Activated gamma-delta T cell treated with anti-CD3 and anti-CD28 coated beads, Interleukin-2, amount 50 U/mL, for 16 hours (primary cell): ENCODE data around the gene MICAL1.
"Not testable (repeated sequence)": the region's sequence is repeated elsewhere in the genome, so short reads cannot be mapped to it uniquely, and the experiment has no call there.

Experiments
- DNase-seq: peaks from one replicate; pipeline ENCODE4 v3.0.0-alpha.2; 2020; ENCODE audit warnings: low read depth

The MICAL1 gene

DNA sequence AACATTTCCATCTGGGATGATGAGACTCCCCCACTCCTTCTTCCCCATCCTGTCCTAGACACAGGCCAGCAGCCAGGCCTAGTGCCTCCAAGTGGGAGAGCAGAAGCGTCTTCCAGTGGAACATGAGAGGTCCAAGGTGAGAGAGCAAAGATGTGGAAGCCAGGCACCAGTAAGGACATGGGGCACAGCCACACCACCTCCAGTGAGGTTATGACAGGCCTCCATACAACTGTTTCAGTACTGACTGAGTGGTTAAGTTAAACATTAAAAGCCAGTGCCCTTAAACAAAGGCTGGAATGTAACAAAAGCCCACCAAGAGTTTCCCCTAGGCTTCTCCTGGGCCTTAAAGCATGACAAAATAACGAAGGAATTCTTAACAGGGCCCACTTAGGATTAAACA is 22.2 kb upstream of the MICAL1 start:
- no peak for DNase-seq

DNA sequence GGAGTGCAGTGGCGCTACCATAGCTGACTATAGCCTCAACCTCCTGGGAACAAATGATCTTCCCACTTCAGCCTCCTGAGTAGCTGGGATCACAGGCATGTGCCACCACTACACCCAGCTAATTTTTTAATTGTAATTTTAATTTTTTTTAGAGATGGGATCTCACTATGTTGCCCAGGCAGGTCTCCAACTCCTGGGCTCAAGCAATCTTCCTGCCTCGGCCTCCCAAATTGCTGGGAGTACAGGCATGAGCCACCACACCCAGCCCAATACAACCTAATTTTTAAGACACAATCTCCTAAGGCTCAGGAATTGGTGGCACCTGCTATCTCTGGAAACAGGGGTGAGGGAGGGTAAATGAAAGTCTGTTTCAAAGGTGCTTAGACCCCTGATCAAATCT is 21.6 kb upstream of the MICAL1 start:
- no peak for DNase-seq

GRCh38 chr6:109475625-109476024 is 20.1 kb upstream of the MICAL1 start:
- no peak for DNase-seq

DNA sequence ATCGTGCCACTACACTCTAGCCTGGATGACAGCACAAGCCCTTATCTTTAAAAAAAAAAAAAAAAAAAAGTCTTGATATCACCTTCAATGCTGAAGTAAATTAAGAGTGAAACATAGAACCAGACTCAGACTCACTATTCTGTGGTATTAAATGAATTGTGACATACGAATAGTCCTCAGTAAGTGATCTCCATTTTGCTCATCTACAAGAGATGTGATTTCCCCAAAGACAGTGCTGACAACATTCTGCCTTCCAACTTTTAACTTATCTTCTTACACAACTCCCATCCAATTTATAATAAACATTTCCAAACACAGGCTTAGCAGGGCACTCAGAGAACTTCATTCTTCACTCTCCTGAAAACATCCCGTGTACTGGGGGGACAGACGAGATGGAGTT is 19.4 kb upstream of the MICAL1 start:
- DNase-seq = no peak

- DNase-seq = no peak
These were observed 17.5 kb upstream of the MICAL1 start for GRCh38 chr6:109473120-109473519.

DNA sequence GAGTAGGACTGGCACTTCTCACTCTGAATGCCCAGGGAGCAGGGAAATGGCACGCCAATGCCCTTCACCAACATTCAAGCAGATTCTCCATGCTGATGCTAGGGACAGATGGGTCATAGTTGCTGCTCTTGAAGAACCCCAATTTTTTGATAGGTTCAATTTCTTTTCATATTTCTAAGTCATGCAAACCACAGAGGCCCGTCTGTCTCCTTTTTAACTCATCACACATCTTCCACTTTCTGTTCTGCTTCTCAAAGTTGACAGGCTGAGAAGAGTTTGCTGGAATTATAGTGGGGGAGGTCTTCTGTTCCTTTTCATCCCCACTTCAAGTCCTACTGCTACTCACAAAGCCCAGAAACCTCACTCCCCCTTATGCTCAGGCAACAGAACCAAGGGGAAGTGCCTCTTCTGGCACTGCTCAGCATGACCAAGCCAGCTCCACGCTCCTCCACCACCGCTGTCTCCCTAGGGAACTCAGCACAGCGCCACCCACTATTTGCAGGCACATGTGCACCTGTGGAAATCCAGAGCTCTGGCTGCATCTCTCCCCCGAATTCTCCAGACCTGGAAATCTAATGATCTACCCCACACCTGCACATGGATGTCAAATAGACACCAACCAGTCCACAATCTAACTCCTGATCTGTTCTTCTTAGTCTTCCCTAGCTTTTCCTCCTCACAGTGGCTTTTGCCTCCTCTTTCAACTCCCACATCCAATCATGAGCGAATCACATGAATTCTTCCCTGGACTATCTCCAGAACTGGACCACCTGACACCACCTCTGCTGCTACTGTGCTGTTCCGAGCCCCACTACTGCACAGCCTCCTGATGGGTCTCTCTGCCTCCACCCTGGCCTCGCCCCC is 16.8 kb upstream of the MICAL1 start:
- DNase-seq = no peak

DNA sequence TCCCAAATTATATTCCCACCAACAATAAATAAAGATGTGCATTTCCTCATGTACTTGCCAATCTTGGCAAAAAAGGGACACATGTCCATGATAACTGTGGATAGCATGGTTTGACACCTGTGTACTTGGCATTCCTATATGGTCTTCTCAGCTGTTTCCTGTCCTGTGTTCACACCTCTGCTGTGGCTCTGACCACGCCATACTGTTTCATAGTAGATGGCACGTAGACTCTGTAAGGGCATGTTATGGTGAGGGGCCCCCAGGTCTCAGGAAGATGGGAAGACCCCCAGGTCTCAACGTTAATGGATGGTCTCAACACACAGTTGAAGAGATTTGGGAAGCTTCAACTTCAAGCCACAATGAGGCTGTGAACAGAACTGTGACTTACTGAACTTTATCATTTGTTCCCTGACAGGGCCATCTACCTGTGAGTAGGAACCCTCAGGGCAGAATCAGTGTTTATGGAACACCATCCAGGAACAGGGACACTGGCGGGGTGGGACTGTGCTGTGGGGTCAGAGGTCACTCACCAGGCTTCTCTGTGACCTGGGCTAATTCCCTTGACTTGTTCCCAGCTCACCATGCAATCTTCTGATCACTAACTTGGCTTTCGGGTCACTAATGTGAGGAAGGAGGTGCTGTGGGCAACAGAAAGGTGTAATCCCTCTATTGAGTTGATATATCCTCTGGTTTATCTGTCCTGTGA is 15.7 kb upstream of the MICAL1 start:
- DNase-seq = no peak

DNA sequence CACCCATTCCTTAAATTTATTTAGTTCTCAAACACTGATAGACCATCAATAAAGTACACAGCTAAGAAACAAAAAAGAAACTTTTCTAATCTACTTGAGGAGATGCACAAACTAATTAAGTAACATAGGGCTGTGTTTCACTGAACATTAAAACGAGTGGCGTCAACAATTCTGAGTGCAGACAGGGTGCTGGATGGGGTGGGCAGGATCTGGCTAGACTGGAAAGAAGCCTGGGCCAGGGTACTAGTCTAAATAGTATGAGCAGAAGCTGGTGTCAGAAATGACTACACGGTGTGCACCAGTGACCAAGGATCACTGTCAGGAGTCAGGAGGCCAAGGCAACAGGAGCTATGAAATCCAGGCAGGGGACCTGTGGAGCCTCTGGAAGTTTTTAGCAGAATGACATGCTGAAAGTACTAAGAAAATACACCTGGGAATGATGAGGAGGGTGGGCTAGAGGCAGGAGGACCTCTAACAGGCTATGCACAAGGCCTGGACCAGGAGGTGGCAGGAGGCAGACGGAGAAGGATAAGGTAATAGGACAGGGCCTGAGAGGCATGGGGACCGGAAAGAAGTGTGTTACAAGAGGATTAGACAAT is 14.1 kb upstream of the MICAL1 start:
- DNase-seq = no peak

GRCh38 chr6:109467696-109468095 is 12.1 kb upstream of the MICAL1 start:
- DNase-seq = no peak

GRCh38 chr6:109466212-109466923 is 10.8 kb upstream of the MICAL1 start:
- DNase-seq = no peak

DNA sequence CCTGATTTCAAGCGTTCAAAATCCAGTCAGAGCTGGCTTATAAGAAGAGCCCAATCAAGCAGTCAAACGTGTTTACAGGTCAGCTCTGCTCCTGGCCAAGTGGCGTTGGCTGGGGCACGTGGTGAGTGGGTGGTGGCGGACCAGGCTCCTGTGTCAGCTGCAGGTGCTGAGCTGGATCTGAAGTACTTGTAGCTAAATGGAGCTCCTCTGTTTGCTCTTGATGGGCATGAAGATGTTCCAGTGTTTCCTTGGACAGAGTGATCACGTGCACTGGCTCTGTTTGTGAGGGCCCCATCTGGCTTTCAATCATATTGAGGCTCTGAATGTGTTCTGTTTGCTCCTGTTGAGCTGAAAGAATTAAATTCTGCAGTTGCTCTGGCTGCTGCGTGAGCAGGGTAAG is 10.2 kb upstream of the MICAL1 start:
- DNase-seq = no peak

DNA sequence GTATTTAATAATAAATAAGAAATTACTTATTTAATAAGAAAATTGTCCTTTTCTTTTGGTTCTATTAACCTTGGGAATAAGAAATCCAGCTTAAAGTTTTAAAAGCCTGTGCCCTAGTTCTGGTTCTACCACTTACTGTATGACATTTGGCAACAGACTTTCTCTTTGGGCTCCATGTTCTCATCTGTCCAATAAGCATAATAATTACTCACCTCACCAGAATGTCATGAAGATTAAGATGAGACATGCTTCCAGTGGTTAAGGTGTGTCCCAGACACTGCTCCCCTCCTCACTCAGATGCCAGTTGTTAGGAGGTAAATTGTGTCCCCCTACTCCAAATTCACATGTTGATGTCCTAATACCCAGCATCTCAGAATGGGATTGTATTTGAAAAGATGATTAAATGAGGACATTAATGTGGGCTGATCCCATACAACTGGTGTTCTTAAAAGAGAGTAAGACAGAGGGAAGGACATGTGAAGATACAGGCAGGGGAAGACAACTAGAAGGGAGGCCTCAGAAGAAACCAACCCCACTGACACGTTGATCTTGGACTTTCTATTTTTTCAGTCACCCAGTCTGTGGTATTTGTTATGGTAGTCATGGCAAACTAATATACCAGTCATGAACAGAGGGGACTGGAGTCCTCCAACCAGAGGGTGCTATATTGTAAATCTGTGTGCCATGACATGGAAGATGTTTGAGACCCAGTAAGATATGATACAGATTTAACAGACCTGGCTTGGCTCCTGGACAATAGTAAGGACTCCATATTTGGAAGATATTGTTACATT is 6.4 kb upstream of the MICAL1 start:
- no peak for DNase-seq

DNA sequence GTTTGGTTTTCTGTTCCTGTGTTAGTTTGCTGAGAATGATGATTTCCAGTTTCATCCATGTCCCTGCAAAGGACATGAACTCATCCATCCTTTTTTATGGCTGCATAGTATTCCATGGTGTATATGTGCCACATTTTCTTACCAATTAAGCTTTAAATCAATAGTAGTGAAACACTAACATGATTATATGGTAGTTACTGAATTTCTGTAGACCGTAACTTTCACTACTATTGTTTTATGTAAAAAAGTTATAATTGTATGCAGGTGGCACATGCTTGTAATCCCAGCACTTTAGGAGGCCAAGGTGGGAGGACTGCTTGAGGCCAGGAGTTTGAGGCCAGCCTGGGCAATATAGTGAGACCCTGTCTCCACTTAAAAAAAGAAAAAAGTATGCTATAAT is 5.6 kb upstream of the MICAL1 start:
- not testable (repeated sequence) for DNase-seq

DNA sequence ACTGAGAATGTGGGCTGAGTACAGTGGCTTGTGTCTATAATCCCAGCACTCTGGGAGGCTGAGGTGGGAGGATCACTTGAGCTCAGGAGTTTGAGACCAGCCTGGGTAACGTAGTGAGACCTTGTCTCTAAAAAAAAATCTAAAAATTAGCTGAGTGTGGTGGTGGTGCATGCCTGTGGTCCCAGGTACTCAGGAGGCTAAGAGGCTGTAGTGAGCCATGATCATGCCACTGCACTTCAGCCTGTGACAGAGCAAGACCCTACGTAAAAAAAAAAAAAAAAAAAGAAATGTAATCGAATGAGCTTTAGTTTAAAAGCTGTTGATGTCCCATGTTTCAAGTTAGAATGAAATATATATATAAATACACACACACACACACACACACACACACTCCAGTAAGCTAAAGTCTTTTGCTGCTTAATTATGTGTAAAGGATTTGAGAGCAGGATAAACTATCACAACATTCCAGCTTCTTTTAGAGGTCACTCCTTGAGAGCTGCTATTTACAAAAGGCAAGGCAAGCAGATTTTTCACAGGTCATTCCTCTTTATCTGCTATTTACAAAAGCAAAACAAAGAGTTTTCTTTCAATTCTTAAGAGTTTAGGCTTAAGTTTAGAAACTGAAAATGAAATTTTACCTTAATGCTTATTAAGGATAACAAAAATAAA is 4.7 kb upstream of the MICAL1 start:
- DNase-seq = no peak

DNA sequence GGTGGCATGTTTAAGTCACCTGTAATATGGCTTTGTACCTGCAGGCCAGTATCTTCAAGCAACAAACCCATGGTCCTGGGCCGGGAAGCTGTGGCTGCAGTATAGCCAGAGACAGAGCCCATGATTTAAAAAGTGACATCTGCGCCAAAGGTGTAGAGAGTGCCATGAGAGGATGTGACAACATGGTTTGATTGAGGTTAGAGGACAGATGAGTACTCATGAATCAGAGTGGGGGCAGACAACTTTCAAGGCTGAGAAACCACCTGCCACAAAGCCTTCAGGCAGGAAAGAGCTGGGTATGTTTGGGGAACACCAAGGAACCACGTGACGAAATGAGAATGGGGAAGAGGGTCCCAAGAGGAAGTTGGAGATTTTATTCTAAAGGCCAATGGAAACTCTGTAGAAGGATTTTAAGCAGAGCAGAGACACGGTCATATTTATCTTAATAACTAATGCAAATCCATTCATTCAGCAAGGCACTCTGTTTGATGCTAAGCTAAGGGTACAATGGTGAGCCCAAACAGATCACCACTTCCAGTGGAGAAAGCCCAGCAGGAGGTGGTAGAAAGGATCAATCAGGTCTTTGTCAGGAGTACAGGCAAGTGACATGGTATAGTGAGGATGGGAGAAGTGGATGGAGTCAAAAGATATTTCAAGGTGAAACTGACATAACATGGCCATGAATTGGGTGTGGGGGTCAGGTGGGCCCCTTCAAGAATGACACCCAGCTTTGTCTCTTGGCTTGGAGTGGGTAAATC is 3.4 kb upstream of the MICAL1 start:
- DNase-seq = peak; percentile 25

DNA sequence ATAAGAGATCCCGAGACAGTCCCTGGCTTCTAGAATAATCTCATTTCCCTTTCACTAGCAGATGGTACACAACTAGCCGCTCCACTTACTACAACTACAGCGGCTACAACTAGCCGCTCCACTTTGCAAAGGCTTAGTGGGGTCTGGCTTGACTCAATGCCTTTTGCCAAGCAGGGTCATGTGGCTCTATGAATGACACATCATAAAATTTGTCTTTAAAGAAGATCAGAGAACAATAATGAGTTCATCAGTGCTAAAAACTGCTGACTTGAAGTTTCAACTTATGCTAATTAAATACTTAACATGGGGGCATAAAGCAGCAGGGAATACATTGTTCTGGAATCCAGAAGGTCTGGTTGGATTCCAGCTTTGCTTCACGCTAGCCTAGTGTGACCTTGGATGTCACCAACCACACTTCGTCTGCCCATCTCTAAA is 2.0 kb upstream of the MICAL1 start:
- no peak for DNase-seq

GRCh38 chr6:109456710-109457561 is 1.4 kb upstream of the MICAL1 start:
- no peak for DNase-seq

GRCh38 chr6:109456111-109456583 is 575 bp upstream of the MICAL1 start:
- DNase-seq = no peak
